GM21390 (cell line): ENCODE data around the gene B3GNT9.

Experiments
- ATAC-seq: cut with Tn5 transposase; IDR thresholded peaks from one replicate; pipeline ENCODE4 v1.9.1; 2021; ENCODE audit not compliant: unreplicated experiment

B3GNT9 gene

DNA sequence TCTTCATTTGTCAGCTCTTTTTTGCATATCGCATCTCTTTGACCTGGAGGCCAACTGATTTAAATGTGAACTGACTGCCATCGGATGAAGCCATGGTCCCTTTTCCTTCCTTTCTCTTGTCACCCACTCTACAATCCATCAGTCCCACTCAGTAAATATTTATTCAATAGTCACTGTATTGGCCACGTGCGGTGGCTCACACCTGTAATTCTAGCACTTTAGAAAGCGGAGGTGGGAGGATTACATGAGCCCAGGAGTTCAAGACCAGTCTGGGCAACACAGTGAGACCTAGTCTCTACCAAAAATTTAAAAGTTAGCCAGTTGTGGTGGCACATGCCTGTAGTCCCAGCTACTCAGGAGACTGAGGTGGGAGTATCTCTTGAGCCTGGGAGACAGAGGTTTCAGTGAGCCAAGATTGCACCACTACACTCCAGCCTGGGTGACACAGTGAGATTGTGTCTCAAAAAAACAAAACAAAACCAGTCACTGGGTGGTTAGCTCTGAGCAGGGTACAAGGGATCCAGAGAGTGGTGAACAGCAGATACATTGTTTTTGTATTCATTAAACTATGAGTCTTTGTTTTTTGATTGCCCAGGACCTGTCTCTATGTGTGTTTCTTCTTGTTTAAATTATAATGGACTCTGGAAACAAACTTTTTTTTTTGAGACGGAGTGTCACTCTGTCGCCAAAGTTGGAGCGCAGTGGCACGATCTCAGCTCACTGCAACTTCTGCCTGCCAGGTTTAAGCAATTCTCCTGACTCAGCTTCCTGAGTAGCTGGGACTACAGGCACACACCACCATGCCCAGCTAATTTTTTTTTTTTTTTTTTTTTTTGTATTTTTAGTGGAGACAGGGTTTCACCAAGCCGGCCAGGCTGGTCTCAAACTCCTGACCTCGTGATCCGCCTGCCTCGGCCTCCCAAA, 34.1 kb downstream of the B3GNT9 start:
- ATAC-seq = no peak

DNA sequence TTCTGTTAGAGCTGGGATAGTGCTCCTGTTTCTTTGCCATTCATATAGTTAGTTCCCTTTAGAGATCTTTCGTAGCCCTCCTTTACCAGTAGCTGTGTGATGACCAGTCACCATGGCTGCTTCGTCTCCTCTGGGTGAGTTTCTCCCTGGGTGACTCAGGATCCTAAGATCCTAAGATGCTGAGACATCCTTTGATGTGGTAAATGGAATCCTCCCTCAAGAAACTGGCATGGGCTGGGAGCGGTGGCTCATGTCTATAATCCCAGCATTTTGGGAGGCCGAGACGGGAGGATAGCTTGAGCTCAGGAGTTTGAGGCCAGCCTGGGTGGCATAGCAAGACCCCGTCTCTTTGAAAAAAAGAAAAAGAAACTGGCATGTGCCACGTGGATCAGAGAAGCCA, 35.2 kb downstream of the B3GNT9 start:
- no peak for ATAC-seq

- ATAC-seq = no peak
Measured at GRCh38 chr16:67114793-67115192, 36.0 kb downstream of the B3GNT9 start.

DNA sequence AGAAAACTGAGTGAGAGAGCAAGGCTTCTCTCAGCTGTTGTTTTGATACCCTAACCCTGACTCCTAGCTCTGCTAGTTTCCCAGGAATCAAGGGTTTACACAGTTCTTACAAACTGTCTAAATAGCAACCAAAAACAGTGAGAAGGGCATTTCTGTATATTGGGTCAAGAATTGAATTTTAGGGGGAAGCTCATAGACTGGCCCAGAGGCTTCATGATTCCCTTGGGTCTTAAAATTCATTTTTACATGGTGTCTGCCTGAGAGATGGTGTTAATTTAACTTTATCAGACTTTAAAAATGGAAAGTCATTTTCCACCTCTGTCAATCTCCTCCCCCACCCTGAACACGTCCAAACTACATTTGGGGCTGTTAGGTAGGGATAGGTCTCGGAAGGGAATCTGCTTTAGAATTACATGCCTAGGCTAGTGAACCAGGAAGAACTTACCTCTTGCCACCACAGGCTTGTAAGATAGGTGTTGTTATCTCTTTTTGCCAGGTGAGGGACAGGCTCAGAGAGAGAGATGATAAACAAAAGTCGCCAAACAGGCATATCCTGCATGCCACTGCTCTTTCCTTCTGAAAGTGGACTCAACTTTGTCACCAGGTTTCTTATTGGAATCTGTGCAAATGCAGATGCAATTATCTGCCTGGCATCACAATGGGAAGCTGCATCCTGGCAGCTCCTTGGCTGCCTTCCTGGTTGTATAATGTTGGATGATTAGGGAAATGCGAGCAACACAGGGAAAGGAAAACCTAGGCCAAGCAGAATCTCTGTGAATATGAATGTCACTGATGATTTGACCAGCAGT, 38.0 kb downstream of the B3GNT9 start:
- no peak for ATAC-seq

- ATAC-seq = no peak
Measured at GRCh38 chr16:67111951-67112444, 38.8 kb downstream of the B3GNT9 start.

GRCh38 chr16:67109407-67110135, 41.2 kb downstream of the B3GNT9 start, which contains the start of gene PHAF1:
Gene PHAF1 (plus strand): TSS chr16:67109941. CDS start chr16:67110176, 235 bp downstream.
- ATAC-seq = peak; percentile 83

DNA sequence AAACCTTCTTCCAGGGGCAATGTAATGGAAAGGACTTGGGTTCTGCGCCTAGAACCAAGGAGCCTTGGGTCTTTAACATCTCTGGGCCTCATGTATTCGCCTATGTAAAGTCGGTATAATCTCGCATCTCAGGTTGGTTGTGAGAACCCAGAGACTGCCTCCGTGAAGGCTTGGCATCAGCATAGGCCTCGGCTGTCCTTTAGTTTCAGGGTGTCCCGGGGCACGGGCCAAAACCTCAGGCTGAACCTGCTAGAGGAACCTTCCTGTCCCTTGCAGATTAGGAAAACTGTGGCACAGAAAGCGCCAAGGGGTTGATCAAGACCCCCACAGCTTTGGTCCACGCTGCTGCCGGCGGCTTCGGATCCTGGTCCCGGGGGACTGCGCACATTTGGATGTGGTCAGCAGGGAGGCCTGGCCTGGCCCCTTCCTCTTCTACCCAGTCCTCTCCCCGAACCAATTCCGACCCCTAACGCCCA, 41.8 kb downstream of the B3GNT9 start:
- no peak for ATAC-seq

GRCh38 chr16:67108489-67108888, 42.3 kb downstream of the B3GNT9 start:
- no peak for ATAC-seq

DNA sequence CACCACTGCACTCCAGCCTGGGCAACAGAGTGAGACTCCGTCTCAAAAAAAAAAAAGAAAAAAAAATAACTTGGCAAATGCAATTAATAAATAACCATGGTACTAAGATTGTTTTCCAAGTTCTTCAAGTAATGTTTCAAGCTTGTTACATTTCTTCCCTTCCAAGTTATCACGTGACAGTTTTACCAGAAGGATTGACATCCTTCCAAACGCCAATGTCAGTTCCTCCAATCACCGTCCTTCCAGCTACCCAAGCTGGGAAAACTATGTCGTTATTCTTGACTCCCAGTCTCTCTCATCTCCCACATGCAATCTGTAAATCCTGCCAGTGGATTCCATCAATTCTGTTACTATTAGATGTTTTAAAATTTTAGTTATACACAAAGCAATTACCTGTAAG, 44.9 kb downstream of the B3GNT9 start:
- ATAC-seq = no peak

- ATAC-seq = no peak
Measured at GRCh38 chr16:67105246-67105645, 45.6 kb downstream of the B3GNT9 start.

- no peak for ATAC-seq
Measured at GRCh38 chr16:67104845-67105244, 46.0 kb downstream of the B3GNT9 start.

GRCh38 chr16:67104061-67104460, 46.7 kb downstream of the B3GNT9 start:
- ATAC-seq = no peak

- no peak for ATAC-seq
Measured at GRCh38 chr16:67101311-67102082, 49.3 kb downstream of the B3GNT9 start.

GRCh38 chr16:67100569-67101310, 50.1 kb downstream of the B3GNT9 start:
- ATAC-seq = no peak

DNA sequence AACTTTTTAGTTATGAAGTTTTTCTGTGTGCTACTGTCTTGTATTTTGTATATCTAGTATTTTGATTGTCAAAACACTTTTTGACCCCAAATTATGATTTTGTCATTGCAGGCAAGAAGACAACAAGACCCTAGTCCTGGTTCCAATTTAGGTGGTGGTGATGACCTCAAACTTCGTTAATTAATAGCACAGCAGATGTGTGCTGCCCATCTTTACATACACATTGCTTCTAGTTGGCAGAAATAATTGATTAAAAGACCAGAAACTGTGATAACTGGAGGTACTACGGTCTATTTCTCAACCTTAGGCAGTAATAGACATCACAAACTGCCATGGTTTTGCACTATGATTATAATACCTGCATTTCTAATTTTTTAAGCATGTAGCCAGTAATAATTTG, 52.2 kb downstream of the B3GNT9 start:
- ATAC-seq = no peak
